ENCODE data around the gene RANBP3.

GRCh38 chr19:5931251-5931650 lies 46.7 kb downstream of the RANBP3 start:
- TF ChIP-seq EZH2phosphoT487 (IDR thresholded peaks at IDR 0.05; ENCODE audit: insufficient read depth, low read depth) (no peak), EZH2 (IDR thresholded peaks at IDR 0.05; ENCODE audit: insufficient read depth, poor library complexity, severe bottlenecking) (no peak)
